Stimulated activated CD4-positive, alpha-beta T cell treated with anti-CD3 and anti-CD28 coated beads, Interleukin-4, amount 100 ng/mL, for 4 hours (primary cell): ENCODE results near the gene GOLPH3L.
A peak's percentile ranks its signal among the peaks of the same experiment; 100 is the strongest.
"Not testable (repeated sequence)": the region's sequence is repeated elsewhere in the genome, so short reads cannot be mapped to it uniquely, and the experiment has no call there.

Experiments
- DNase-seq, 2 experiments: peaks; one replicate each; pipeline ENCODE4 v3.0.0-alpha.2; 2020

Gene GOLPH3L

GRCh38 chr1:150657064-150657463 is 39.9 kb downstream of the GOLPH3L start:
- not testable (repeated sequence) for DNase-seq

GRCh38 chr1:150654635-150655034 is 42.3 kb downstream of the GOLPH3L start:
- DNase-seq, result not testable (repeated sequence)

- DNase-seq, result no peak
These were observed 46.8 kb downstream of the GOLPH3L start for GRCh38 chr1:150650193-150650592.

- no peak for DNase-seq
These were observed 47.4 kb downstream of the GOLPH3L start for GRCh38 chr1:150649441-150650075.

- DNase-seq, result no peak
These were observed 54.7 kb downstream of the GOLPH3L start for GRCh38 chr1:150642296-150642695.

- not testable (repeated sequence) for DNase-seq
These were observed 55.7 kb downstream of the GOLPH3L start for GRCh38 chr1:150641126-150641815.

- DNase-seq, result not testable (repeated sequence)
These were observed 58.5 kb downstream of the GOLPH3L start for GRCh38 chr1:150638430-150638829.

GRCh38 chr1:150634839-150635622 is 61.9 kb downstream of the GOLPH3L start:
- not testable (repeated sequence) for DNase-seq

GRCh38 chr1:150629115-150629928 is 67.6 kb downstream of the GOLPH3L start, which contains the start of gene ENSA:
ENSA (minus strand) TSS chr1:150629612; CDS start chr1:150629470, 142 bp downstream.
- peak; percentile 86 to 97 for DNase-seq

GRCh38 chr1:150628766-150629114 is 68.2 kb downstream of the GOLPH3L start:
- DNase-seq, result no peak

GRCh38 chr1:150627826-150628410 is 69.0 kb downstream of the GOLPH3L start:
- no peak for DNase-seq

GRCh38 chr1:150626150-150626549 is 70.8 kb downstream of the GOLPH3L start:
- peak in 1 of 2 experiments; percentile 30 for DNase-seq

- not testable (repeated sequence) for DNase-seq
These were observed 72.4 kb downstream of the GOLPH3L start for GRCh38 chr1:150624546-150624945.

GRCh38 chr1:150624134-150624533 is 72.8 kb downstream of the GOLPH3L start:
- not testable (repeated sequence) for DNase-seq

- DNase-seq, result no peak
These were observed 74.5 kb downstream of the GOLPH3L start for GRCh38 chr1:150622303-150622975.

GRCh38 chr1:150621497-150622302 is 75.3 kb downstream of the GOLPH3L start:
- DNase-seq, result peak; percentile 45 to 61

- DNase-seq, result no peak
These were observed 76.0 kb downstream of the GOLPH3L start for GRCh38 chr1:150620919-150621318.

GRCh38 chr1:150619576-150620509 is 77.1 kb downstream of the GOLPH3L start:
- peak in 1 of 2 experiments; percentile 13 for DNase-seq

GRCh38 chr1:150615346-150616201 is 81.4 kb downstream of the GOLPH3L start:
- DNase-seq, result no peak
